Measurements from ENCODE around the gene PIM1.

- TF ChIP-seq POLR2A (IDR thresholded peaks at IDR 0.05) (no peak), CTCF (IDR thresholded peaks at IDR 0.05) (no peak)
Measured at GRCh38 chr6:37121556-37121955, 48.4 kb upstream of the PIM1 start.
